Lung (tissue), 12 donors: ENCODE results near the gene RAP1A. TPM values are rescaled to one million over a fixed set of nuclear protein-coding genes. Genes with fewer than 3 reads are reported as not detected.
"Not testable (repeated sequence)": the region's sequence is repeated elsewhere in the genome, so short reads cannot be mapped to it uniquely, and the experiment has no call there.

Source experiments
- ATAC-seq: fragments of 200-7000 bp; cut with Tn5 transposase; one replicate; pipeline ENCODE4 v1.9.1; 2020; ENCODE audit warnings: moderate number of reproducible peaks; ENCODE audit not compliant: insufficient read depth, low FRiP score
- DNase-seq, 3 donors: peaks; one replicate each; pipeline ENCODE4 v3.0.0-alpha.2; 2013 to 2017
- H3K27ac ChIP-seq, 2 donors: one replicate each; pipeline ENCODE4 v1.5.1; 2013; ENCODE audit warnings: mild to moderate bottlenecking in 2 of 2, moderate library complexity in 2 of 2, control low read depth in 1 of 2, inconsistent platforms in 1 of 2, low read depth in 1 of 2, low read length in 1 of 2
- H3K27me3 ChIP-seq, 3 donors: one replicate each; pipeline ENCODE4 v1.5.1; 2013; ENCODE audit warnings: low read length in 2 of 3; ENCODE audit not compliant: control insufficient read depth in 3 of 3, insufficient read depth in 3 of 3
- H3K36me3 ChIP-seq, 4 donors: one replicate each; pipeline ENCODE4 v1.5.1; 2013; ENCODE audit warnings: low read length in 4 of 4, mild to moderate bottlenecking in 1 of 4, moderate library complexity in 1 of 4; ENCODE audit not compliant: control insufficient read depth in 4 of 4, insufficient read depth in 4 of 4
- H3K4me1 ChIP-seq, 5 donors: one replicate each; pipeline ENCODE4 v1.5.1; 2013; ENCODE audit warnings: low read length in 5 of 5, mild to moderate bottlenecking in 2 of 5, moderate library complexity in 1 of 5; ENCODE audit not compliant: control insufficient read depth in 5 of 5, insufficient read depth in 5 of 5
- H3K4me3 ChIP-seq: one replicate; pipeline ENCODE4 v1.5.1; 2013; ENCODE audit warnings: mild to moderate bottlenecking, control low read depth, moderate library complexity
- H3K9ac ChIP-seq, 2 donors: one replicate each; pipeline ENCODE4 v1.5.1; 2013; ENCODE audit warnings: low read length in 2 of 2, control low read depth in 1 of 2; ENCODE audit not compliant: insufficient read depth in 1 of 2
- H3K9me3 ChIP-seq, 4 donors: one replicate each; pipeline ENCODE4 v1.5.1; 2013; ENCODE audit warnings: low read length in 3 of 4, mild to moderate bottlenecking in 1 of 4, moderate library complexity in 1 of 4; ENCODE audit not compliant: control insufficient read depth in 4 of 4, insufficient read depth in 3 of 4
- CTCF ChIP-seq: IDR thresholded peaks from 2 replicates; pipeline ENCODE4 v1.5.1; 2012; ENCODE audit warnings: mild to moderate bottlenecking; ENCODE audit errors: control extremely low read depth, extremely low read depth
- WGBS, 2 donors: extraction: QIAGEN DNeasy Blood & Tissue Kit; methylation state at CpG; one replicate each; pipeline ENCODE4 v1.1.7; 2013; 5-methylcytosine and 5-hydroxymethylcytosine counted together
- polyA plus RNA-seq, 2 donors: library from polyadenylated mRNA; stranded (reverse); fragments of 200-250 nt; gene quantifications; one replicate each; pipeline ENCODE4 v1.2.1, GENCODE V29; 2013
- total RNA-seq, 2 donors: library from RNA; depleted of rRNA in 1 of 2; stranded (reverse); fragments of >200 nt in 1 of 2; gene quantifications; one replicate each; pipeline ENCODE4 v1.2.1, GENCODE V29; 2014 to 2021
- donor health status: control.
- donor health status: control.
- donor health status: Bipolar disorder and iron deficiency.
- donor health status: healthy.
- donor health status: DM: yes; HTN: yes; CAD: no.

The RAP1A gene
- total and polyA plus RNA-seq, 4 donors: 64.5 to 97.3 (median 77.6) TPM

- H3K27me3 ChIP-seq: no peaks in the 10 kb centered on the region
- no peak overlapping the region for H3K4me3 ChIP-seq
- ATAC-seq: peak; percentile 53
- no peak for TF ChIP-seq CTCF
- DNase-seq: peak; percentile 32 to 79 (median 69)
- H3K4me1 ChIP-seq: peaks cover 0 to 29% (median 10%) of the 10 kb centered on the region in 5 donors
- H3K9me3 ChIP-seq: no peaks in the 10 kb centered on the region
- H3K36me3 ChIP-seq: no peaks in the 10 kb centered on the region
- H3K9ac ChIP-seq: no peak overlapping the region
- peak overlapping the region in 1 of 2 donors; percentile 44 for H3K27ac ChIP-seq
Measured at GRCh38 chr1:111605576-111605975, 14.0 kb upstream of the RAP1A start.

GRCh38 chr1:111606457-111607215, 13.0 kb upstream of the RAP1A start:
- peaks cover 0 to 25% (median 10%) of the 10 kb centered on the region in 5 donors for H3K4me1 ChIP-seq
- H3K27ac ChIP-seq: not testable (repeated sequence)

GRCh38 chr1:111608528-111608927, 11.1 kb upstream of the RAP1A start:
- H3K27ac ChIP-seq, H3K9ac ChIP-seq, H3K27me3 ChIP-seq, ATAC-seq, DNase-seq, H3K9me3 ChIP-seq, H3K36me3 ChIP-seq, H3K4me3 ChIP-seq: not testable (repeated sequence)
- 98% methylated on average over 18 to 23 of the region's 24 CpGs for WGBS, 2 donors
- peaks cover 2 to 28% (median 13%) of the 10 kb centered on the region in 5 donors for H3K4me1 ChIP-seq

More at GRCh38 chr1:111606457-111607215, 13.0 kb upstream of the RAP1A start:
- not testable (repeated sequence) for H3K27me3 ChIP-seq, H3K4me3 ChIP-seq, H3K36me3 ChIP-seq, DNase-seq, H3K9me3 ChIP-seq, H3K9ac ChIP-seq, ATAC-seq
- 57 to 72% methylated on average over 5 to 6 of the region's 8 CpGs for WGBS, 2 donors

- no peaks in the 10 kb centered on the region for H3K36me3 ChIP-seq
- H3K9me3 ChIP-seq: no peaks in the 10 kb centered on the region
- ATAC-seq (no peak), DNase-seq (peak in 2 of 3 donors; percentile 47 to 57)
- H3K4me1 ChIP-seq: peaks cover 0 to 11% (median 5%) of the 10 kb centered on the region in 5 donors
- no peak overlapping the region for H3K9ac ChIP-seq
- no peak overlapping the region for H3K27ac ChIP-seq
- H3K27me3 ChIP-seq: no peaks in the 10 kb centered on the region
- 87 to 91% methylated on average over 2 of the region's 2 CpGs for WGBS, 2 donors
- H3K4me3 ChIP-seq: no peak overlapping the region
- no peak for TF ChIP-seq CTCF
Measured at GRCh38 chr1:111611986-111612385, 7.6 kb upstream of the RAP1A start.
